Activated B cell treated with CpG ODN at 0.5 μM for 24 hours (primary cell): ENCODE data around the gene KHK. TPM values are rescaled to one million over a fixed set of nuclear protein-coding genes. Genes with fewer than 3 reads are reported as not detected.

Experiments used
- ATAC-seq: fragments of 200-7000 bp; cut with Tn5 transposase; one replicate; pipeline ENCODE4 v1.10.0; 2021; ENCODE audit warnings: low read depth, mild to moderate bottlenecking, moderate library complexity
- CTCF ChIA-PET: fragments of 350-600 bp; sonication (Branson Sonifier 250); formaldehyde crosslinking; loops from one replicate; lab custom pipeline; 2021; ENCODE audit warnings: antibody characterized with exemption; lab: Charles Lee
- POLR2A ChIA-PET: fragments of 350-600 bp; sonication (Branson Sonifier 250); formaldehyde crosslinking; loops from one replicate; lab custom pipeline; 2021; ENCODE audit warnings: antibody characterized with exemption; lab: Charles Lee
- DNase-seq: peaks from one replicate; pipeline ENCODE4 v3.0.0; 2022
- H3K27ac Mint-ChIP-seq: one replicate; pipeline ENCODE4 v1.8.0; 2020; ENCODE audit warnings: mixed read lengths
- H3K27me3 Mint-ChIP-seq: one replicate; pipeline ENCODE4 v1.8.0; 2021; ENCODE audit warnings: mixed read lengths
- H3K36me3 Mint-ChIP-seq: one replicate; pipeline ENCODE4 v1.8.0; 2021; ENCODE audit warnings: low read depth, mixed read lengths
- H3K4me1 Mint-ChIP-seq: one replicate; pipeline ENCODE4 v1.8.0; 2021; ENCODE audit warnings: mixed read lengths
- H3K4me3 Mint-ChIP-seq: one replicate; pipeline ENCODE4 v1.8.0; 2020; ENCODE audit warnings: mild to moderate bottlenecking, mixed read lengths
- H3K9me3 Mint-ChIP-seq: one replicate; pipeline ENCODE4 v1.8.0; 2020; ENCODE audit warnings: mixed read lengths
- CTCF ChIP-seq: fragments of 200-600 bp; IDR thresholded peaks from one replicate; pipeline ENCODE4 v1.8.0; 2022; ENCODE audit warnings: antibody characterized with exemption, mild to moderate bottlenecking
- intact Hi-C: fragments of 100-400 bp; cut with micrococcal nuclease; formaldehyde crosslinking; loops from one replicate; pipeline ENCODE4 v1.15.1; 2024
- total RNA-seq: library from RNA; stranded (reverse); gene quantifications from 2 replicates; pipeline ENCODE4 v1.2.3, GENCODE V29; 2022

The KHK gene
- total RNA-seq, 1 donor from 2014 or later, result 2.6 TPM

- DNase-seq (no peak), ATAC-seq (no peak)
- ChIA-PET CTCF (interaction anchor here (1.0 to 2.1 kb wide), 2 partner anchors 19 to 35 kb away, joined by 3 to 12 read pairs; partner anchors contain the start of genes KHK and OST4), POLR2A (interaction anchor here (0.6 to 10.5 kb wide), 12 partner anchors 11 to 1818 kb away, joined by 3 to 204 read pairs (median 4); partner anchors contain the start of genes ATRAID, KHK, OST4 and PPM1G)
- no peak for TF ChIP-seq CTCF
- H3K9me3 Mint-ChIP-seq, result no peaks in the 10 kb centered on the region
- intact Hi-C loops, result loop anchor here (1.0 to 10.0 kb wide), 7 partner anchors 29 to 1020 kb away; partner anchors contain the start of genes ADGRF3, BABAM2, CENPA and IFT172
- H3K27me3 Mint-ChIP-seq, result peaks cover 6% of the 10 kb centered on the region
- peak overlapping the region; percentile 79 for H3K27ac Mint-ChIP-seq
- peaks cover 41% of the 10 kb centered on the region for H3K36me3 Mint-ChIP-seq
- peaks cover 19% of the 10 kb centered on the region for H3K4me1 Mint-ChIP-seq
- H3K4me3 Mint-ChIP-seq, result peak overlapping the region; percentile 86
These were observed 34.5 kb upstream of the KHK start for GRCh38 chr2:27051902-27052645.

- CTCF ChIA-PET, result interaction anchor here (0.8 kb wide), 1 partner anchor 11 kb away, joined by 3 read pairs; no protein-coding TSS in a partner anchor
- intact Hi-C loops, result loop anchor here (5.0 to 10.0 kb wide), 4 partner anchors 269 to 1021 kb away; partner anchors contain the start of genes ADGRF3, BABAM2, CENPA and RAB10
These were observed 33.3 kb upstream of the KHK start for GRCh38 chr2:27053321-27053720.

GRCh38 chr2:27053776-27054175 is 32.8 kb upstream of the KHK start:
- POLR2A ChIA-PET, result interaction anchor here (0.5 to 10.5 kb wide), 2 partner anchors 15 to 139 kb away, joined by 3 to 204 read pairs; partner anchors contain the start of gene OST4
- no peak overlapping the region for H3K4me3 Mint-ChIP-seq
- DNase-seq (no peak), ATAC-seq (no peak)
- CTCF ChIA-PET, result interaction anchor here (0.8 kb wide), 1 partner anchor 10 kb away, joined by 3 read pairs; no protein-coding TSS in a partner anchor
- no peaks in the 10 kb centered on the region for H3K9me3 Mint-ChIP-seq
- no peak for TF ChIP-seq CTCF
- H3K27me3 Mint-ChIP-seq, result peaks cover 6% of the 10 kb centered on the region
- no peak overlapping the region for H3K27ac Mint-ChIP-seq
- intact Hi-C loops, result loop anchor here (5.0 to 10.0 kb wide), 4 partner anchors 269 to 1021 kb away; partner anchors contain the start of genes ADGRF3, BABAM2, CENPA and RAB10
- H3K36me3 Mint-ChIP-seq, result peaks cover 52% of the 10 kb centered on the region
- peaks cover 19% of the 10 kb centered on the region for H3K4me1 Mint-ChIP-seq

More at GRCh38 chr2:27053321-27053720, 33.3 kb upstream of the KHK start:
- peak overlapping the region; percentile 3 for H3K4me3 Mint-ChIP-seq
- peaks cover 6% of the 10 kb centered on the region for H3K27me3 Mint-ChIP-seq
- DNase-seq (no peak), ATAC-seq (no peak)
- POLR2A ChIA-PET, result interaction anchor here (0.5 to 10.5 kb wide), 2 partner anchors 16 to 139 kb away, joined by 3 to 204 read pairs; partner anchors contain the start of gene OST4
- TF ChIP-seq CTCF, result no peak
- no peak overlapping the region for H3K27ac Mint-ChIP-seq
- H3K36me3 Mint-ChIP-seq, result peaks cover 48% of the 10 kb centered on the region
- no peaks in the 10 kb centered on the region for H3K9me3 Mint-ChIP-seq
- peaks cover 19% of the 10 kb centered on the region for H3K4me1 Mint-ChIP-seq

GRCh38 chr2:27054721-27055120 is 31.9 kb upstream of the KHK start:
- intact Hi-C loops, result loop anchor here (5.0 to 10.0 kb wide), 4 partner anchors 270 to 1022 kb away; partner anchors contain the start of genes ADGRF3, BABAM2, CENPA and RAB10
- Mint-ChIP-seq H3K4me3 (no peak overlapping the region), H3K4me1 (peaks cover 15% of the 10 kb centered on the region), H3K27me3 (peaks cover 6% of the 10 kb centered on the region), H3K27ac (no peak overlapping the region), H3K36me3 (peaks cover 60% of the 10 kb centered on the region), H3K9me3 (no peaks in the 10 kb centered on the region)
- ChIA-PET POLR2A (interaction anchor here (0.6 to 10.5 kb wide), 2 partner anchors 14 to 109 kb away, joined by 3 to 204 read pairs; partner anchors contain the start of gene OST4), CTCF (no interaction called here)
- DNase-seq (no peak), ATAC-seq (no peak)
- TF ChIP-seq CTCF, result no peak
